NCI-H1417 treated with DMSO at 0.1 percent for 48 hours (cell line): ENCODE data around the gene SLC35F4.

ENCODE experiments used
- DNase-seq: peaks from one replicate; lab custom pipeline; 2025; lab: John Stamatoyannopoulos, UW

The SLC35F4 gene

GRCh38 chr14:57617510-57617909, 248.4 kb downstream of the SLC35F4 start:
- no peak for DNase-seq

GRCh38 chr14:57612946-57613345, 252.9 kb downstream of the SLC35F4 start:
- DNase-seq = no peak

GRCh38 chr14:57611555-57612075, 254.3 kb downstream of the SLC35F4 start:
- DNase-seq = no peak

GRCh38 chr14:57610631-57611030, 255.3 kb downstream of the SLC35F4 start:
- no peak for DNase-seq

GRCh38 chr14:57609192-57610075, 256.5 kb downstream of the SLC35F4 start:
- DNase-seq = no peak

- no peak for DNase-seq
These were observed 258.8 kb downstream of the SLC35F4 start for GRCh38 chr14:57607086-57607485.

GRCh38 chr14:57583396-57583795, 282.5 kb downstream of the SLC35F4 start:
- DNase-seq = no peak

- no peak for DNase-seq
These were observed 283.1 kb downstream of the SLC35F4 start for GRCh38 chr14:57582746-57583145.

- DNase-seq = no peak
These were observed 287.1 kb downstream of the SLC35F4 start for GRCh38 chr14:57578801-57579200.

- no peak for DNase-seq
These were observed 289.4 kb downstream of the SLC35F4 start for GRCh38 chr14:57576498-57576897.

- DNase-seq = peak; percentile 64
These were observed 290.4 kb downstream of the SLC35F4 start for GRCh38 chr14:57575482-57575881.

- DNase-seq = no peak
These were observed 291.1 kb downstream of the SLC35F4 start for GRCh38 chr14:57574617-57575288.

GRCh38 chr14:57573173-57573572, 292.7 kb downstream of the SLC35F4 start:
- no peak for DNase-seq

- DNase-seq = no peak
These were observed 297.3 kb downstream of the SLC35F4 start for GRCh38 chr14:57568554-57568953.

GRCh38 chr14:57567220-57567619, 298.7 kb downstream of the SLC35F4 start:
- DNase-seq = no peak

- no peak for DNase-seq
These were observed 305.2 kb downstream of the SLC35F4 start for GRCh38 chr14:57560681-57561080.

- no peak for DNase-seq
These were observed 306.3 kb downstream of the SLC35F4 start for GRCh38 chr14:57559576-57559975.

GRCh38 chr14:57549765-57550420, 316.0 kb downstream of the SLC35F4 start:
- DNase-seq = no peak

- no peak for DNase-seq
These were observed 316.8 kb downstream of the SLC35F4 start for GRCh38 chr14:57549016-57549564.

GRCh38 chr14:57547131-57547530, 318.8 kb downstream of the SLC35F4 start:
- DNase-seq = no peak

- DNase-seq = no peak
These were observed 332.7 kb downstream of the SLC35F4 start for GRCh38 chr14:57533214-57533613.

GRCh38 chr14:57530571-57530970, 335.3 kb downstream of the SLC35F4 start:
- no peak for DNase-seq
